22Rv1 (cell line): ENCODE results near the gene SLC6A2.

Experiments used
- CTCF ChIP-seq: fragments of 450-650 bp; IDR thresholded peaks from 2 replicates; pipeline ENCODE4 v1.5.1; 2017; ENCODE audit warnings: mild to moderate bottlenecking
- ZFX ChIP-seq: fragments of 450-650 bp; IDR thresholded peaks from 2 replicates; pipeline ENCODE4 v1.6.1; 2017; ENCODE audit warnings: antibody characterized with exemption, borderline replicate concordance

DNA sequence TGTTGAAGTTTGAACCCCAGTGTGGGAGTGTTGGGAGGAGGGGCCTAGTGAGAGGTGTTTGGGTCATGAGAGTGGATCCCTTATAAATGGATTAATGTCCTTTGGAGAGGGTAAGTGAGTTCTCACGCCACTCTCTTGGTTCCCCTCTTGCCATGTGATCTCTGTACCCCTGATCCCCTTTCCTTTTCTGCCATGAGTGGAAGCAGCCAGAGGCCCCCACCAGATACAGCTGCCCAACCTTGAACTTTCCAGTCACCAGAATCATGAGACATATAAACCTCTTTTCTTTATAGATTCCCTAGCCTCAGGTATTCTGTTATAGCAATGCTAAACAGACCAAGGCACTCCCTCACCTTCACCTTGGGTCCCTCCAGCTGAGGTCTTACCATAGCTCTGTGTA is 7.4 kb downstream of the SLC6A2 start:
- TF ChIP-seq CTCF (no peak), ZFX (no peak)
